ENCODE measurements around the gene STPG1. TPM values are rescaled to one million over a fixed set of nuclear protein-coding genes. Genes with fewer than 3 reads are reported as not detected.
"Not testable (repeated sequence)": the region's sequence is repeated elsewhere in the genome, so short reads cannot be mapped to it uniquely, and the experiment has no call there.

Gene STPG1
- total RNA-seq, 3 donors from 2014 or later = 15.9 to 25.4 (median 17.9) TPM

DNA sequence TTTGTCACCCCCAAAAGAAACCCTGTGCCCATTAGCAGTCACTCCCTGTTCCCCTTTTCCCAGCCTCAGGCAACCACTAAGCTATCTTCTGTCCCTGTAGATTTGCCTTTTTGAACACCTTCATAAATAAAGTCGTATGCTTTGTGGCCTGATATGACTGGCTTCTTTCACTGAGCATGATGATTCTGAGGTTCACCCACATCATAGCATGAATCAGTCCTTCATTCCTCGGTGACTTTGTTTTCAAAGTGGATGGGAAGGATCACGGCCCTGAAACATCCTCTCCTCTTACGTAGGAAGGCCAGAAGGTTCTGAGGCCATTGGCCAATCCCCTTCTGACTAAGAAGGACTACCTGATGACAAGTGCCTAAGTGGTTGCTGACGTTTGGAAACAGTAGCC, 41.1 kb upstream of the STPG1 start:
- Histone ChIP-seq H3K4me1 (ENCODE audit: low read depth) (no peaks in the 10 kb centered on the region), H3K9me3 (no peaks in the 10 kb centered on the region), H3K4me3 (no peak overlapping the region), H3K36me3 (ENCODE audit: low read depth) (peaks cover 10% of the 10 kb centered on the region)
- intact Hi-C loops (cut with DNase I, micrococcal nuclease) = no loop called here
- TF ChIP-seq, protein P1, sequence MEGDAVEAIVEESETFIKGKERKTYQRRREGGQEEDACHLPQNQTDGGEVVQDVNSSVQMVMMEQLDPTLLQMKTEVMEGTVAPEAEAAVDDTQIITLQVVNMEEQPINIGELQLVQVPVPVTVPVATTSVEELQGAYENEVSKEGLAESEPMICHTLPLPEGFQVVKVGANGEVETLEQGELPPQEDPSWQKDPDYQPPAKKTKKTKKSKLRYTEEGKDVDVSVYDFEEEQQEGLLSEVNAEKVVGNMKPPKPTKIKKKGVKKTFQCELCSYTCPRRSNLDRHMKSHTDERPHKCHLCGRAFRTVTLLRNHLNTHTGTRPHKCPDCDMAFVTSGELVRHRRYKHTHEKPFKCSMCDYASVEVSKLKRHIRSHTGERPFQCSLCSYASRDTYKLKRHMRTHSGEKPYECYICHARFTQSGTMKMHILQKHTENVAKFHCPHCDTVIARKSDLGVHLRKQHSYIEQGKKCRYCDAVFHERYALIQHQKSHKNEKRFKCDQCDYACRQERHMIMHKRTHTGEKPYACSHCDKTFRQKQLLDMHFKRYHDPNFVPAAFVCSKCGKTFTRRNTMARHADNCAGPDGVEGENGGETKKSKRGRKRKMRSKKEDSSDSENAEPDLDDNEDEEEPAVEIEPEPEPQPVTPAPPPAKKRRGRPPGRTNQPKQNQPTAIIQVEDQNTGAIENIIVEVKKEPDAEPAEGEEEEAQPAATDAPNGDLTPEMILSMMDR (IDR thresholded peaks at IDR 0.05) = no peak
- DNase-seq = no peak
- no peak for ATAC-seq

DNA sequence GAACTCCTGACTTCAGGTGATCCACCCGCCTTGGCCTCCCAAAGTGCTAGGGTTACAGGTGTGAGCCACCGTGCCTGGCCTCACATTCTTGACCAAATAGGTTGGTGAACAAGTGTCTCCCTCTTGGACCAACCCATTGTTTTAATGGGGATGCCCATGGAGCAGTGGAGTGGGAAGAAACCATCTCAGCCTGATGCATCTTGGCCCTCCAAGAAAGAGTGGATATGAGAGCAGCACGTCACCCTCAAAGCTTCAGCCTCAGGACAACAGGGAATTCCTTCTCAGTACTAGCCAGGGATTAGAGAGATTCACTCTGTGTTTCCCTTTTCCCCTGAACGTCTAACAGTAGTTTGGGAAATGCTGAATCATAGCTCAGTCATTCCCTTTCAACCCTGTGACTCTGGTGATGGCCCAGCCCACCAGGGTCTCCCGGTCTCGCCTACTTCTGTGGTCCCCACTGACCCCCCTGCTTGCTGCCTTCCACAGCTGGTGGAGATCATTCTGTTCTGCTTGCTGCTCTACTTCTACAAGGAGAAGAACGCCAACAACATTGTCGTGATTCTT, 39.4 kb upstream of the STPG1 start:
- intact Hi-C loops (cut with DNase I, micrococcal nuclease) = no loop called here
- Histone ChIP-seq H3K36me3 (ENCODE audit: low read depth) (peaks cover 8% of the 10 kb centered on the region), H3K4me3 (no peak overlapping the region), H3K4me1 (ENCODE audit: low read depth) (no peaks in the 10 kb centered on the region), H3K9me3 (no peaks in the 10 kb centered on the region)
- DNase-seq = no peak
- TF ChIP-seq, protein P1 (IDR thresholded peaks at IDR 0.05) = no peak
- no peak for ATAC-seq

DNA sequence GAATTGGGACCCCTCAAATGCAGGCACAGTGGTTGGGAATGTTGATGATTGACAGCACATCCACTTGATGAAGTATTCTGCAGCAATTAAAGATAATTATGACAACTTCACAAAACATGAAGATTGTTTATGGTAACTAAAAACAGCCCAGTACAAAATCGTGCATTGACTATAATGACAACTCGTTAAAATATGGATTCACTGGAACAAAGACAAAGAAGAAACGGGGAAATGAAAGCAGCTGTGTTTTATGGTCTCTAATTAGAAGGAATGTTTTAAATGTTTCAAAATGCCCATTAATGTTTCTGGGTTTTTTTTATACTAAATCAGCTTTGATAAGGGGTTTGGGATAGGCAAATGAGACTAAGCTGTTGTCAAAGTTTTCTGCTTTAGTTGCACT, 38.2 kb upstream of the STPG1 start:
- intact Hi-C loops (cut with DNase I, micrococcal nuclease) = no loop called here
- H3K4me1 ChIP-seq (ENCODE audit: low read depth) = no peaks in the 10 kb centered on the region
- no peaks in the 10 kb centered on the region for H3K9me3 ChIP-seq
- DNase-seq (no peak), ATAC-seq (no peak)
- peaks cover 3% of the 10 kb centered on the region for H3K36me3 ChIP-seq (ENCODE audit: low read depth)
- TF ChIP-seq, protein P1 (IDR thresholded peaks at IDR 0.05) = no peak
- no peak overlapping the region for H3K4me3 ChIP-seq

GRCh38 chr1:24450857-24451397, 37.3 kb upstream of the STPG1 start:
- intact Hi-C loops (cut with DNase I, micrococcal nuclease) = no loop called here
- ATAC-seq (no peak), DNase-seq (no peak)
- Histone ChIP-seq H3K9me3 (no peaks in the 10 kb centered on the region), H3K4me1 (ENCODE audit: low read depth) (no peaks in the 10 kb centered on the region), H3K4me3 (no peak overlapping the region), H3K36me3 (ENCODE audit: low read depth) (no peaks in the 10 kb centered on the region)
- TF ChIP-seq, protein P1 (IDR thresholded peaks at IDR 0.05) = no peak

DNA sequence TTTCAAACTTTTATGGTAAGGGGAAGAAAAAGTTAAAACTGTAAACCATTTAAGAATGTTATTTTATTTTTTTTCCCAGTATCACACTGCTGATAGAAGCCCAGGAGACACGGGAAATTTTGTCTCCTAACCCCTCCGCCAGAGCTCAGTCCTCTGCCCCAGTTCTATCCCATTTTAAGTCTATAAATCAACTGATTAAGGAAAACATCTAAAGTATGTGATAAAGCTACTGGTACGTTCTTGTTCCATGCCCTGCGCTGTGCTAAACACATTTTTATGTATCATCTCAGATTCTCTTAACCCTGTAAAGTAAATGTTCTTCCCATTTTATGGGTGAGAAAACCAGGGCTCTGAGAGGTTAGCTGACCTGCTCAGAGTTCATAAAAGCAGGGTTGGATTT, 36.7 kb upstream of the STPG1 start:
- Histone ChIP-seq H3K9me3 (no peaks in the 10 kb centered on the region), H3K36me3 (ENCODE audit: low read depth) (no peaks in the 10 kb centered on the region), H3K4me3 (no peak overlapping the region), H3K4me1 (ENCODE audit: low read depth) (no peaks in the 10 kb centered on the region)
- TF ChIP-seq, protein P1 (IDR thresholded peaks at IDR 0.05) = no peak
- intact Hi-C loops (cut with DNase I, micrococcal nuclease) = no loop called here
- no peak for DNase-seq
- ATAC-seq = no peak

- intact Hi-C loops (cut with DNase I, micrococcal nuclease); H3K4me3 ChIP-seq; H3K9me3 ChIP-seq; H3K4me1 ChIP-seq (ENCODE audit: low read depth); H3K36me3 ChIP-seq (ENCODE audit: low read depth); DNase-seq; ATAC-seq: not testable (repeated sequence)
These were observed 32.9 kb upstream of the STPG1 start for GRCh38 chr1:24446446-24446845.

Measured in mucosa of descending colon (tissue), 3 donors.